HG03280 (cell line): ENCODE results near the gene NSMF.

Experiments used
- ATAC-seq: cut with Tn5 transposase; IDR thresholded peaks from one replicate; pipeline ENCODE4 v1.9.1; 2021; ENCODE audit warnings: mild to moderate bottlenecking, moderate library complexity; ENCODE audit not compliant: unreplicated experiment

NSMF gene

DNA sequence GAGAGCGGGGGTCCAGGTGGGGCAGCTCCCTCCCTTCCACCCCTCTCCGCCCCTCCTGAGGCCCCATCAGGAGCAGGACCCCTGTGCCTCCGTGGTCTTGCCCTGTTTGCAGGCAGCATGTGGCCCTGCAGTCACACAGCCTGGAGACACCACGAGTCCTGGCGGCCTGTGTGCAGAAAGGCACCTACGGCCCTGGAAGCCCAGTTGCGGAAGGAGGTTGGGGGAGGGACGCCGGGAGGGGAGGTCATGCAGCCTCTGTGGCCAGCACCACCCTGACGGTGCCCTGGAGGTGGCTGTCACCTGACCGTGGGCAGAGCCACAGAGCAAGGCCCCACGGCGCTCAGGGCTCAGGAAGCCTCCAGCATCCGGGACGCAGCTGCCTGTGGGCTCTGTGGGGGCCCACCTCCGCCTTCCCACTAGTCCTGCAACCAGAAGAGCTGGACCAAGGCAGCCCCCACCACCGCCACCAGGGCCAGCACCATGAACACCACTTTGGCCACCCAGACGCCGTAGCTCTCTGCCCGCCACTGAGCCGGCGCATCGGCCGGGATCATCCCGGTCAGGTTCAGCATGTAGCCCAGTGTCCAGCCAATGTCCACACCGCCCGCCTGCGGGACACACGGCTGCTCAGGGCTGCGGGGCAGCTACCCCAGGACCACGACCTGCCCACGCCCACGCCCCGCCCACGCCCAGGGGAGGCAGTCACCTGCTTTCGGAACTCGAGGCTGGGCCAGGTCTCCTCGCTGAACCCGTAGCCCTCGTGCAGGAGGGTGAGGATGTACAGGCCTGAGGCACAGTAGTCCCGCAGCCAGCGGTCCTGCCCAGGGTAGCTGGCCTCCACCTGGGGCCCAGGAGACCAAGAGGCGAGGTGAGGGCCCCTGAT is 24.4 kb downstream of the NSMF start:
- no peak for ATAC-seq

- no peak for ATAC-seq
These were observed 25.2 kb downstream of the NSMF start for GRCh38 chr9:137433916-137434431.

DNA sequence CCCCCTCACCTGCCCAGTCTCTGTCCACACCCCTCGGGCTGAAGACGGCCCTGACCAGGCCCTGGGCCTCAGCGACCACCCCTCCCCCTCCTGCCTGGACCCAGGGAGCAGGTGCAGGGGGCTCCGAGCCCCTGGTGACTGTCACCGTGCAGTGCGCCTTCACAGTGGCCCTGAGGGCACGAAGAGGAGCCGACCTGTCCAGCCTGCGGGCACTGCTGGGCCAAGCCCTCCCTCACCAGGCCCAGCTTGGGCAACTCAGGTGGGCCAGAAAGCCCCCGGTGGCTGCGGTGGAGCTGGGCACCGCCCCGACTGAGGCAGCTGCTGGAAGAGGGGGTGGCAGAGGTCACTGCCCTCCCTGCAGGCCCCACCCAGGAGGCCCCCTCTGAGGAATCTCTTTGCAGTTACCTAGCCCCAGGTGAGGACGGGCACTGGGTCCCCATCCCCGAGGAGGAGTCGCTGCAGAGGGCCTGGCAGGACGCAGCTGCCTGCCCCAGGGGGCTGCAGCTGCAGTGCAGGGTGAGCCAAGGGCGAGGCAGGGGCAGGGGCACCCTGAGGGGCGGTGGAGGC is 25.7 kb downstream of the NSMF start:
- ATAC-seq: no peak

DNA sequence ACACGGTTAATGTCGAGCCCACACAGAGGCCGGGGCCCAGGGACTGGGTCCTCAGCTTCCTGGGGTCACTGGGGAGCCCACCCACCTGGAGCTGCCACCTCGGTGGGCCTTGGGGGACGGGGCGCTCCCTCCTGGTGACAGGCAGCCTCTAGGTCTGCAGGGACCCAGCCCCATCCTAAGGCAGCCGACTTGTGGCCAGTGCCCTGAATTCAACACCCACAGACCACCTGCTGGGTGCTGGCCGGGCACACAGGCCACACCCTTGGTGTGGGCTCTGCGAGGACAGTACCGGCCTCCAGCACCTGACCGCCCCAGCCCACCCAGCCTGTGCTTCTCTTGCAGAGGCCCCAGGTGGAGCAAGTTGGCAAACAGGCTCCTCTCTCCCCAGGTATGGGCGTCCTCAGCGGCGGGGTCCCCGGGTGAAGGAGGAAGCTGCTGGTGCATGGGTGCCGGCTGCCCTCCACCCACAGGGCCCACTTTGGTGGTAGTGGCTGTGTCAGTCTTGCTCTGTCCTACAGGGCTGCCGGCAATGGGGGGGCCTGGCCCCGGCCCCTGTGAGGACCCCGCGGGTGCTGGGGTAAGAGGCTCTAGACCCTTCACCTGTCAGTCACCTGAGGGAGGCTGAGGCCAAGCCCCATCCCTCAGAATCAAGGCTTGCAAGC is 26.3 kb downstream of the NSMF start:
- ATAC-seq: no peak

- no peak for ATAC-seq
These were observed 27.7 kb downstream of the NSMF start for GRCh38 chr9:137431416-137431931.

- no peak for ATAC-seq
These were observed 28.3 kb downstream of the NSMF start for GRCh38 chr9:137430723-137431415.

GRCh38 chr9:137429974-137430722 is 29.0 kb downstream of the NSMF start:
- no peak for ATAC-seq

DNA sequence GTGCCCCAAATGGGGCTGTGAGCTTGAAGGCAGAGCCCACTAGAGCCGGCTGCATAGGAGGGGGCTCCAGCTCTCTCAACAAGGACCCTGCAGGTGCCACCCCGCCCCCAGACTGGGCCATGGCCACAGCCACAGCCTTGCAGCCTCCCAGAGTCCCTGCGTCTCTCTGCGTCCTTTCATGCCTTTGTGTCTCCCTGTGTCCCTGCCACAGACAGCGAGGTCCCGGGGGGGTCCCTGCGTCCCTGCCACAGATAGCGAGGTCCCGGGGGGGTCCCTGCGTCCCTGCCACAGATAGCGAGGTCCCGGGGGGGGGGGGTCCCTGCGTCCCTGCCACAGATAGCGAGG is 29.6 kb downstream of the NSMF start:
- ATAC-seq: no peak

- no peak for ATAC-seq
These were observed 30.1 kb downstream of the NSMF start for GRCh38 chr9:137428841-137429545.

DNA sequence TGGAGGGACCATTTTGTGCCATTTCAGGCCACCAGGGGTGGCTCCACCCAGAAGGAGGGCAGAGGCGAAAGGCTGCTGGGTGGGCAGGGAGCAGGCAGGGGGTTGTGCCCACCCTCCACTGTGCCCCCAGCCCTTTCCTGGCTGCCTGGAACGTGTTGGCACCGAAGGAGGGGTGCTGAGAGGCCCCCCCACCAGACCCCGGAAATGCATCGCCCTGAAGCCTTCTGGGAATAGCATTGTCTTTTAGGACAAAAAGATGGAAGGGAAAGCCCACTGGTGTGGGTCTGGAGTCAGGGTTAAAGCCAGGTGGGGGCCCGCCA is 30.9 kb downstream of the NSMF start:
- no peak for ATAC-seq

DNA sequence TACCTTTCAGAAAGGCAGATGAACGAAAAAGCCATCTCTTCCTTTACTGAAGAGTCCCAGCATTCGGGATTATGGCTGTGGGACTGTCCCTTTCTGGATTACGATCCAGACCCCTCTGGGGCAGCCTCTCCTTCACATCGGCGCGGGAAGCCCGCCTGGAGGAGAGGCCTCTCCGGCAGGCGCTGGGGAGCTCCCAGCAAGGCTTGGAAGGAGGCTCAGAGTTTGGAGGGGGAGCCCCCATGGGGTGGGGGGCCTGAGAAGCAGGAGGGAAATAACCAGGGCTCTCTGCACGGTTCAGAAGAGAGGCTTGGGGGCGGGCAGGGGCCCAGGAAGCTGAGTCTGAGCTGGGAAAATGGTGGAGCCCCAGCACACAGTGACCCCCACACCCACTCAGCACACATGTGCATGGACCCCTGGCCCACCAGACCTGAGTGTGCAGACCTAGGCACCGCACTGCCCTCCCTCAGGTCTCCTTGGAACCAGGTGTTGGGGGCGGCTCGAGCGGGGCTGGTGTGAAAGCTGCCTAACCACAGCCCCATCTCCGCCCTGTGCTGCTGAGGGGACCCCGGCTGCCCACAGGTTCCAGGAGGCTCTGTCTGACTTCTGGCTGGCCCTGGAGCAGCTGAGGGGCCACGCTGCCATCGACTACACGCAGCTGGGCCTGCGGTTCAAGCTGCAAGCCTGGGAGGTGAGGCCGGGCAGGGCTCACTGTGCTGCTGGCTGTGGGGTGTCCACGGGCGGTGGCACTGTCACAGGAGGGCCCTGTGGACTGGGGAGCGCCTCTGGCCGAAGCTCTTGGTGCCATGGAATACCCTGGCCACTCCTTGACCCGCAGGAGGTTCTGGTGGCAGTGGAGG is 31.5 kb downstream of the NSMF start:
- no peak for ATAC-seq

- no peak for ATAC-seq
These were observed 33.0 kb downstream of the NSMF start for GRCh38 chr9:137426018-137426681.

- peak; percentile 29 for ATAC-seq
These were observed 35.4 kb downstream of the NSMF start for GRCh38 chr9:137423514-137424291.

DNA sequence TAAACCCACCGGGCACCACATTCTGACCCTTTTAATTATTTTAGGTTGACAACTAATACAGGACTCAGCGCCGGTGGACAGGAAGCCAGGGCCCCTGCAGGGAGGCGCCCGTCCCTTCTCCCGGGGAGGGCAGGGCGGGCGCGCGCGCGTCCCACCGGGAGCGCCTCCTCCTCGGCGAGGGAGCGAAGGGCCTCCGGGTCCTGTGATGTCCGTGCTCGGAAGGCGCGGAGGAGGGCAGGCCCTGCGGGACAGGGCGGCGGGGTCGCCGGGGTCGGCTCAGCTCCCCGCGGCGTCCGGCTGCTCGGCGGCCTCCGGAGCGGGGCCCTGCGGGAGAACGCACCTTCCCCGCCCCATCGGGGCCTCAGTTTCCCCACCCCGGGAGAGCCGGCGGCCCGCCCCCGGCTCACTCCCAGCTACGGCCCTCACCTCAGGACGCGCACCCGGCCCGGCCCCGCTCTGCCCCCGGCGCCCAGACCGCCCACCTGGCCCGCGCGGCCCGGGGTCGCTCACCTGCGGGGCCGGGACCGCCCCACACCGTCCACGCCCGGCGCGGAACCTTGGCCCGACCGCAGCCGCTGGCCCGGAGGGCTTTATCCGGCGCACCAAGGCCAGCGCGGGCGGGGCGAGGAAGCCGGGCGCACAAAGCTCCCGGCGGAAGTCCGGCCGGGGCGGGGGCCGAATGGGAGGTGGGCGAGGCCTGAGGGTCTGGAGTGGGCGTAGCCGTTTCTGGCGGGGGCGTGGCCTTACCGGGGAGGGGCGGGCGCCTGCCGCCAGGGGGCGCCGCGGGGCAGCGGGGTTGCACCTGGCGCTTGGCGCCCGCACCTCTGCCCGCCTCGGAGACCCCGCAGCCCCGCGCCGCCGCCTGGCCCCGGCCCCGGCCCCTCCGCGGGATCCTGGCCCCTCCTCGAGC is 36.3 kb downstream of the NSMF start, which contains the start of the genes EXD3 and NOXA1:
Gene EXD3, minus strand, starts transcription at position 559 of the 910 bp plus-strand sequence. CDS start 27,805 bp downstream, outside the sequence.
Gene NOXA1, plus strand, starts transcription at position 790 of the 910 bp plus-strand sequence. CDS start 137 bp downstream, outside the sequence.
- peak; percentile 89 for ATAC-seq

DNA sequence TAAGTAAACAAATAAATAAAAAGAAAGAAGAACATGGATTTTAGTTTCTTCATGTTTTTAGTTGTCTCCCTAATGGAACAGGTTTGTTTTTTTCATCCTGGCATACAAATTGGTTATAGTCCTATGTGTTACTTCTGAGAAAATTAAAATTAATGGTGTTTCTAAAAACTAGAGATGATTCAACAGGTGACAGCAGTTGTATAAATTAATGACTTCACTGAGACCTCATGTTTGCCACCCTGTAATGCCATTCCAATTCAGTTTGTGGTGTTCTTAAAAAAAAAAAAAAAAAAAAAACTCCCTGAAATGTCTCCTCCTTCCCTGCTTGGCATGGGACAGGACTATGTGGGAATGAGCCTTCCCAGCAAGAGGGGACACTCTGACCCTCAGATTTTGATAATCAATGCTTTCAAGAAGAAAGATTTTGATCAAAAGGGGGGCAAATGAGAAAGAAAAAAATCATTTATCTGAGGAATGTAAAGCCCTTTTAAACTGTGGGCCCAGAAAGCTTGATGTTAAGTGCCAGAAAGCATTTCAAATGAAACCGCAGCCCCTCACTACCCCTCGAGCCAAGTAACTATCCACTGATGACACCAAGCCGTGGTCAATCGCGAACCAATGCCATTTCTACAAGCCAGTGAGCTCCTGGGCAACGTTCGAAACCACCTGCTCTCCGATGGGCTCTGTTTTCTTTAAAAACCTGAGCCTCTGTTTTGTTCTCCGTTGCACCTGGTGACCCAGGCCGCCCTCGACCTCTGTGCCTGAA is 37.1 kb downstream of the NSMF start:
- ATAC-seq: no peak
